SK-N-SH treated with all-trans-retinoic acid at 6 μM for 48 hours (cell line): ENCODE results near the gene TRIM17.

Experiments
- ATAC-seq: fragments of 200-7000 bp; cut with Tn5 transposase; 3 replicates; pipeline ENCODE4 v1.9.1; 2020; ENCODE audit warnings: mild to moderate bottlenecking, moderate library complexity
- ARNTL ChIP-seq: fragments of 450-650 bp; formaldehyde crosslinking; IDR thresholded peaks from 2 replicates; pipeline ENCODE4 v1.5.0; 2020; ENCODE audit warnings: low read depth, mild to moderate bottlenecking, moderate library complexity, borderline replicate concordance
- BACH2 ChIP-seq: fragments of 250-450 bp; sonication (Bioruptor Pico); IDR thresholded peaks from 2 replicates; pipeline ENCODE4 v1.9.0; 2021; ENCODE audit warnings: mild to moderate bottlenecking, borderline replicate concordance
- CREB5 ChIP-seq: fragments of 250-450 bp; sonication (Bioruptor Pico); IDR thresholded peaks from 2 replicates; pipeline ENCODE4 v1.5.1; 2020; ENCODE audit warnings: low read depth, mild to moderate bottlenecking, moderate library complexity
- CSDC2 ChIP-seq: fragments of 250-450 bp; sonication (Bioruptor Pico); IDR thresholded peaks from 2 replicates; pipeline ENCODE4 v1.5.0; 2020; ENCODE audit warnings: mild to moderate bottlenecking, moderate library complexity
- CSRNP3 ChIP-seq: fragments of 250-450 bp; sonication (Bioruptor Pico); IDR thresholded peaks from 2 replicates; pipeline ENCODE4 v1.5.1; 2021; ENCODE audit warnings: mild to moderate bottlenecking, moderate library complexity
- ESRRG ChIP-seq: fragments of 250-450 bp; sonication (Bioruptor Pico); IDR thresholded peaks from 2 replicates; pipeline ENCODE4 v1.6.1; 2021; ENCODE audit warnings: mild to moderate bottlenecking
- GLIS3 ChIP-seq: fragments of 250-450 bp; sonication (Bioruptor Pico); IDR thresholded peaks from 2 replicates; pipeline ENCODE4 v1.5.0; 2020; ENCODE audit warnings: mild to moderate bottlenecking, moderate library complexity
- ISL1 ChIP-seq: fragments of 250-450 bp; sonication (Bioruptor Pico); IDR thresholded peaks from 2 replicates; pipeline ENCODE4 v2.1.2; 2022; ENCODE audit warnings: mild to moderate bottlenecking, moderate library complexity
- OSR1 ChIP-seq: fragments of 250-450 bp; sonication (Bioruptor Pico); IDR thresholded peaks from 2 replicates; pipeline ENCODE4 v1.8.0; 2022; ENCODE audit warnings: moderate library complexity, mild to moderate bottlenecking, inconsistent platforms
- PATZ1 ChIP-seq: fragments of 250-450 bp; sonication (Bioruptor Pico); IDR thresholded peaks from 2 replicates; pipeline ENCODE4 v1.8.0; 2020; ENCODE audit warnings: mild to moderate bottlenecking, moderate library complexity, borderline replicate concordance
- POU6F1 ChIP-seq: fragments of 250-450 bp; sonication (Bioruptor Pico); IDR thresholded peaks from 2 replicates; pipeline ENCODE4 v1.8.0; 2021; ENCODE audit warnings: low read depth, mild to moderate bottlenecking, moderate library complexity, borderline replicate concordance
- PPARA ChIP-seq: fragments of 250-450 bp; sonication (Bioruptor Pico); IDR thresholded peaks from 2 replicates; pipeline ENCODE4 v1.5.0; 2020; ENCODE audit warnings: mild to moderate bottlenecking, borderline replicate concordance
- RARB ChIP-seq: fragments of 250-450 bp; sonication (Bioruptor Pico); IDR thresholded peaks from 2 replicates; pipeline ENCODE4 v1.8.0; 2021; ENCODE audit warnings: mild to moderate bottlenecking, moderate library complexity
- TCF4 ChIP-seq: fragments of 250-450 bp; sonication (Bioruptor Pico); IDR thresholded peaks from 2 replicates; pipeline ENCODE4 v1.8.0; 2021; ENCODE audit warnings: mild to moderate bottlenecking, moderate library complexity, borderline replicate concordance
- TOX ChIP-seq: fragments of 250-450 bp; sonication (Bioruptor Pico); IDR thresholded peaks from 2 replicates; pipeline ENCODE4 v1.8.0; 2021; ENCODE audit warnings: mild to moderate bottlenecking, moderate library complexity, borderline replicate concordance
- TSHZ2 ChIP-seq: fragments of 250-450 bp; sonication (Bioruptor Pico); IDR thresholded peaks from 2 replicates; pipeline ENCODE4 v1.5.0; 2020; ENCODE audit warnings: mild to moderate bottlenecking, moderate library complexity
- ZC3H10 ChIP-seq: fragments of 250-450 bp; sonication (Bioruptor Pico); IDR thresholded peaks from 2 replicates; pipeline ENCODE4 v1.5.1; 2021; ENCODE audit warnings: mild to moderate bottlenecking, moderate library complexity
- ZFP3 ChIP-seq: fragments of 250-450 bp; sonication (Bioruptor Pico); IDR thresholded peaks from 2 replicates; pipeline ENCODE4 v1.5.0; 2020; ENCODE audit warnings: mild to moderate bottlenecking, moderate library complexity
- ZFP30 ChIP-seq: fragments of 450-650 bp; formaldehyde crosslinking; IDR thresholded peaks from 2 replicates; pipeline ENCODE4 v1.5.0; 2022; ENCODE audit warnings: mild to moderate bottlenecking, moderate library complexity
- ZNF565 ChIP-seq: fragments of 450-650 bp; formaldehyde crosslinking; conservative IDR thresholded peaks from 2 replicates; pipeline ENCODE4 v1.5.0; 2020; ENCODE audit warnings: low read depth, mild to moderate bottlenecking, moderate library complexity
- ZNF70 ChIP-seq: fragments of 450-650 bp; formaldehyde crosslinking; IDR thresholded peaks from 2 replicates; pipeline ENCODE4 v1.5.0; 2020; ENCODE audit warnings: mild to moderate bottlenecking, moderate library complexity
- ZNF8 ChIP-seq: fragments of 450-650 bp; formaldehyde crosslinking; IDR thresholded peaks from 2 replicates; pipeline ENCODE4 v1.5.0; 2020; ENCODE audit warnings: mild to moderate bottlenecking, moderate library complexity

The TRIM17 gene

GRCh38 chr1:228454238-228454637 is 37.6 kb upstream of the TRIM17 start:
- no peak for ATAC-seq
- no peak for TF ChIP-seq BACH2 (CRISPR knock-in tag)
- no peak for TF ChIP-seq CSDC2
- TF ChIP-seq TCF4: no peak
- TF ChIP-seq ZNF70 (CRISPR knock-in tag): no peak
- no peak for TF ChIP-seq TSHZ2 (CRISPR knock-in tag)
- no peak for TF ChIP-seq TOX
- no peak for TF ChIP-seq ESRRG (CRISPR knock-in tag)
- no peak for TF ChIP-seq ZFP30
- no peak for TF ChIP-seq ZNF565
- no peak for TF ChIP-seq ZC3H10 (CRISPR knock-in tag)
- no peak for TF ChIP-seq ZFP3 (CRISPR knock-in tag)
- no peak for TF ChIP-seq CSRNP3 (CRISPR knock-in tag)

GRCh38 chr1:228453614-228454013 is 37.0 kb upstream of the TRIM17 start:
- ATAC-seq: no peak
- TF ChIP-seq CREB5 (CRISPR knock-in tag) (no peak), ZNF565 (no peak), ISL1 (CRISPR knock-in tag) (no peak), TCF4 (no peak), ZFP30 (no peak), CSDC2 (no peak), ZC3H10 (CRISPR knock-in tag) (no peak), PATZ1 (CRISPR knock-in tag) (no peak), ESRRG (CRISPR knock-in tag) (no peak), RARB (CRISPR knock-in tag) (no peak), GLIS3 (no peak), ZNF8 (CRISPR knock-in tag) (no peak), PPARA (CRISPR knock-in tag) (no peak), ZFP3 (CRISPR knock-in tag) (no peak), POU6F1 (CRISPR knock-in tag) (no peak), ARNTL (CRISPR knock-in tag) (no peak), OSR1 (no peak), BACH2 (CRISPR knock-in tag) (no peak)

- ATAC-seq: no peak
- no peak for TF ChIP-seq ZFP3 (CRISPR knock-in tag)
Observed at GRCh38 chr1:228453022-228453560, 36.4 kb upstream of the TRIM17 start.
